Thyroid gland (tissue), 4 donors: Measurements from ENCODE around the gene STARD10. TPM values are rescaled to one million over a fixed set of nuclear protein-coding genes. Genes with fewer than 3 reads are reported as not detected.

Experiments used
- DNase-seq, 2 donors: peaks; one replicate each; pipeline ENCODE4 v3.0.0-alpha.2; 2019
- H3K27ac ChIP-seq, 3 donors: fragments of 200-600 bp; sonication (generic); 1 replicate in 2 of 3; 2 replicates in 1 of 3; pipeline ENCODE4 v1.5.1; 2016 to 2019; ENCODE audit warnings: mild to moderate bottlenecking in 1 of 3, moderate library complexity in 1 of 3
- H3K27me3 ChIP-seq: fragments of 200-600 bp; sonication (generic); one replicate; pipeline ENCODE4 v1.5.1; 2019
- H3K36me3 ChIP-seq, 2 donors: fragments of 200-600 bp; sonication (generic); one replicate each; pipeline ENCODE4 v1.5.1; 2016 to 2019
- H3K4me1 ChIP-seq, 2 donors: fragments of 200-600 bp; sonication (generic); one replicate each; pipeline ENCODE4 v1.5.1; 2017 to 2019
- H3K4me3 ChIP-seq, 3 donors: fragments of 200-600 bp; sonication (generic); replicated peaks in 1 of 3; 1 replicate in 2 of 3; 2 replicates in 1 of 3; pipeline ENCODE4 v1.5.1; 2016; ENCODE audit warnings: mild to moderate bottlenecking in 1 of 3
- H3K9me3 ChIP-seq: fragments of 200-600 bp; sonication (generic); one replicate; pipeline ENCODE4 v1.5.1; 2017
- POLR2A ChIP-seq, 2 donors: fragments of 450-650 bp; IDR thresholded peaks; one replicate each; pipeline ENCODE4 v1.6.1; 2017; ENCODE audit warnings: antibody characterized with exemption in 2 of 2, mild to moderate bottlenecking in 2 of 2, moderate library complexity in 1 of 2
- WGBS, 2 donors: methylation state at CpG; one replicate each; pipeline ENCODE4 v1.1.5; 2017; 5-methylcytosine and 5-hydroxymethylcytosine counted together
- intact Hi-C: fragments of 100-400 bp; cut with DNase I; formaldehyde crosslinking; loops from one replicate; pipeline ENCODE4 v1.15.1; 2023
- total RNA-seq, 4 donors: library from RNA; depleted of rRNA; stranded (reverse); fragments of >200 nt; gene quantifications; one replicate each; pipeline ENCODE4 v1.2.3, GENCODE V29; 2016
- TF ChIP-seq, protein P1 (sequence below), 6 experiments: fragments of 200-600 bp in 3 of 6; fragments of 450-650 bp in 3 of 6; sonication (generic) in 3 of 6; IDR thresholded peaks; one replicate each; pipeline ENCODE4 v1.5.1; 2016 to 2019; ENCODE audit warnings: antibody characterized with exemption in 6 of 6, mild to moderate bottlenecking in 2 of 6, inconsistent platforms in 1 of 6, moderate library complexity in 1 of 6

STARD10 gene
- total RNA-seq, 4 donors from 2014 or later: 67.7 to 113 (median 82.0) TPM

DNA sequence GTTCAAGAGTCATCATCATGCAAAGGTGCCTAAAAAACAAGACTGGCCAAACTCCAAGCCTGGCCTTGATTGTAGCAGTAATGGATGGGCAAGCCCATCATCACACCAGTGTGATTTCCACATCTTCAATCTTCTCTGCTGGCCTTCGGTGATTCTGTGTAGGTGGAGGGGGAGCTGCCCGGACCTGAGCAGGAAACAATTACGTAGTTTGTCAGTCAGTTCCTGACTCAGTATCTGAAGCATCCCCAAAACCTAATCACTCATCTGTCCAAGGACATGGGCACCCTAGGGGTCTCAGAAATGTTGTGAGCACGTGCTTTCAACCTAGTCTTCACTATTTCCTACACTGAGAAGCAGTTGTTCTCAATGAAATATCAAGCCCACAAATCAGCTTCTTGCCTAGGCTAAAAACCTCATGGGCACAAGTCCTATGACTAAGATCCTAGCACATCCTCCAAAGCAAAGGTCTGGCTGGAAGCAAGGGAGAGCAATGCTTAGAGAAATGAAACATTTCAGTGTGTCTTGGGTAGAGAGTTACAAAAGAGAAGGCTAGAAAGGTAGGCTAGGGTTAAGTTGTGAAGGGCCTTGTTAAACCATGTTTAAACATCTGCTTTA is 45.0 kb upstream of the STARD10 start:
- TF ChIP-seq, protein P1, sequence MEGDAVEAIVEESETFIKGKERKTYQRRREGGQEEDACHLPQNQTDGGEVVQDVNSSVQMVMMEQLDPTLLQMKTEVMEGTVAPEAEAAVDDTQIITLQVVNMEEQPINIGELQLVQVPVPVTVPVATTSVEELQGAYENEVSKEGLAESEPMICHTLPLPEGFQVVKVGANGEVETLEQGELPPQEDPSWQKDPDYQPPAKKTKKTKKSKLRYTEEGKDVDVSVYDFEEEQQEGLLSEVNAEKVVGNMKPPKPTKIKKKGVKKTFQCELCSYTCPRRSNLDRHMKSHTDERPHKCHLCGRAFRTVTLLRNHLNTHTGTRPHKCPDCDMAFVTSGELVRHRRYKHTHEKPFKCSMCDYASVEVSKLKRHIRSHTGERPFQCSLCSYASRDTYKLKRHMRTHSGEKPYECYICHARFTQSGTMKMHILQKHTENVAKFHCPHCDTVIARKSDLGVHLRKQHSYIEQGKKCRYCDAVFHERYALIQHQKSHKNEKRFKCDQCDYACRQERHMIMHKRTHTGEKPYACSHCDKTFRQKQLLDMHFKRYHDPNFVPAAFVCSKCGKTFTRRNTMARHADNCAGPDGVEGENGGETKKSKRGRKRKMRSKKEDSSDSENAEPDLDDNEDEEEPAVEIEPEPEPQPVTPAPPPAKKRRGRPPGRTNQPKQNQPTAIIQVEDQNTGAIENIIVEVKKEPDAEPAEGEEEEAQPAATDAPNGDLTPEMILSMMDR (IDR thresholded peaks at IDR 0.05): no peak
- TF ChIP-seq POLR2A (IDR thresholded peaks at IDR 0.05): no peak
- whole genome bisulfite sequencing, 2 donors: 81 to 92% methylated on average over 4 of the region's 4 CpGs
- DNase-seq: no peak
- Histone ChIP-seq H3K9me3 (no peaks in the 10 kb centered on the region), H3K27ac (peak overlapping the region in 1 of 3 donors; percentile 20), H3K36me3 (peaks cover 0 to 8% of the 10 kb centered on the region in 2 donors), H3K27me3 (no peaks in the 10 kb centered on the region), H3K4me3 (no peak overlapping the region), H3K4me1 (peaks cover 0 to 17% of the 10 kb centered on the region in 2 donors)
- intact Hi-C loops: no loop called here

DNA sequence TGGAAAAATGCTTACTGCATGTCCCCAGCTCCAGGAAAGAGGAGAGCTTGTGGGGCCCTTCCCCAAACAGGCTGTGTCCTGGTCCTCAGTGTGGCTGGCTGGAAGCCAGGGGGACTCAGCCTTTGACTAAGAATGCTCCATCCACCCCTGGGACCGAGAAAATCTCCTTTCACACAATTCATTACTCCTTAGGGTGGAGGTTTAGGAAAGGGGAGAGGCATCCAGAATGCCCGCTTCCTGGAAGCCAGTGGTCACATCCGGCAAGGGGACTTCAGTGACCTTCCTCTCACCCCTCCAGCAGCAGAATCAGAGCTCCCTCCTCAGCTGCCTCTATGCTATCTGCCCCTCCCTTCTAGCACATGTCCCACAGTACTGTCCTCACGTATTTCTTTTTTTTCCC is 42.3 kb upstream of the STARD10 start:
- Histone ChIP-seq H3K4me3 (no peak overlapping the region), H3K4me1 (peaks cover 5 to 36% of the 10 kb centered on the region in 2 donors), H3K9me3 (no peaks in the 10 kb centered on the region), H3K27ac (peak overlapping the region; percentile 48 to 63 (median 60)), H3K36me3 (peaks cover 0 to 5% of the 10 kb centered on the region in 2 donors), H3K27me3 (no peaks in the 10 kb centered on the region)
- intact Hi-C loops: no loop called here
- WGBS, 2 donors: 67 to 69% methylated on average over 4 of the region's 4 CpGs
- no peak for TF ChIP-seq POLR2A (IDR thresholded peaks at IDR 0.05)
- TF ChIP-seq, protein P1 (IDR thresholded peaks at IDR 0.05): no peak
- DNase-seq: no peak

DNA sequence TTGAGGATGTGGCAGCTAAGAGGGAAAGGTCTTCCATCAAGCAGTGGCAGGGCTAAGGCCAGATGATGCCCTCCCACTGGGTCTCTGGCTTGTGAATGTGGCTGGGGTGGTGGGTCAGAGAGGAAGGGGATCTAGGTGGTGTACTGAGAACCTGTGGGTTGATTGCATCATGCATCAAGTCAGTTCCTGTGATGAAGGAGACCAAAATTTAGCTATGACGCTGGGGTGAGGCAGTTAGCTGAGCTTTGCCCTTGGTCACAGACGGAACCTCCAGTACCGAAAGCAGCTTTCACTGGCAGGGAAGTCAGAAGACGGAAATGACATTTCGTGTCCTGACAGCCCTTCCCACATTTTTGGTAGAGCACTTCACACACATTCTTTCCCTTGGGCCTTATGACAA is 41.1 kb upstream of the STARD10 start:
- no peak overlapping the region for H3K4me3 ChIP-seq
- intact Hi-C loops: loop anchor here (5.0 kb wide), 1 partner anchor 457 kb away; no protein-coding TSS in a partner anchor
- no peaks in the 10 kb centered on the region for H3K9me3 ChIP-seq
- H3K27ac ChIP-seq: peak overlapping the region; percentile 60 to 63 (median 60)
- H3K36me3 ChIP-seq: peaks cover 0 to 5% of the 10 kb centered on the region in 2 donors
- H3K4me1 ChIP-seq: peaks cover 5 to 36% of the 10 kb centered on the region in 2 donors
- DNase-seq: no peak
- TF ChIP-seq POLR2A (IDR thresholded peaks at IDR 0.05): no peak
- TF ChIP-seq, protein P1 (IDR thresholded peaks at IDR 0.05): no peak
- H3K27me3 ChIP-seq: no peaks in the 10 kb centered on the region
- WGBS, 2 donors: 79 to 85% methylated on average over 5 of the region's 5 CpGs

DNA sequence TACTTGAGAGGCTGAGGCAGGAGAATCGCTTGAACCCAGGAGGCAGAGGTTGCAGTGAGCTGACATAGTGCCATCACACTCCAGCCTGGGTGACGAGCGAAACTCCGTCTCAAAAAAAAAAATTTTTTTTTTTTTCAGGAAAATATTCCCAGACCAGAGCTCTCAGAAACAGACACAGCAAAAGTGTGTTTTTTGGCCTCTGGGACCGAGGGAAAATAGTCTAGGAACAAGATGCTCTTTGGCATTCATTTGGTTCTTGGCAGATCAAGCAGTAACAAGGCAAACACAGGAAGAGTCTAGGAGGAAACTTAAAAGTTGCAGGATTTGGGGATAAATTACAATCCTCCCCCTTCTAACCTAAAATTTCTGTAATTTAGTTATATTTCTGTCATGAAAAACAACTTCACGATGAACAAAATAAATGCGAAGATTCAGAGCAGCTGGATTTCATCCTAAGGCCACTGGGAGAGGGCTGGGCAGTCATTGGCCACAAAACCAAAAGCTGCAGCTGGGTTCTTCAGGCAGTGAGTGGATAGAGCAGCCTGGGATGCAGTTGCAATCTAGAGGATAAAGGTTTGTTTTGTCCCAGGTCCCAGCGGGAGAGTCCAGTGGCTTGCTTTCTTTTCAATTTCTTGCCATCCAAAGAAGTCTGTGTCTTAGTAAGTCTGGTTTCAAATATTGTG is 40.1 kb upstream of the STARD10 start:
- intact Hi-C loops: loop anchor here (5.0 kb wide), 1 partner anchor 458 kb away; no protein-coding TSS in a partner anchor
- no peak overlapping the region for H3K4me3 ChIP-seq
- H3K4me1 ChIP-seq: peaks cover 5 to 36% of the 10 kb centered on the region in 2 donors
- TF ChIP-seq, protein P1 (IDR thresholded peaks at IDR 0.05): no peak
- TF ChIP-seq POLR2A (IDR thresholded peaks at IDR 0.05): no peak
- DNase-seq: no peak
- peaks cover 0 to 5% of the 10 kb centered on the region in 2 donors for H3K36me3 ChIP-seq
- WGBS, 2 donors: 57 to 64% methylated on average over 8 of the region's 8 CpGs
- no peaks in the 10 kb centered on the region for H3K9me3 ChIP-seq
- no peaks in the 10 kb centered on the region for H3K27me3 ChIP-seq
- H3K27ac ChIP-seq: peak overlapping the region; percentile 9 to 60 (median 59)
